ENCODE data around the gene FANK1. TPM values are rescaled to one million over a fixed set of nuclear protein-coding genes. Genes with fewer than 3 reads are reported as not detected.

The FANK1 gene
- total RNA-seq, 2 experiments from 2014 or later: 0.25 TPM; not detected in 1

DNA sequence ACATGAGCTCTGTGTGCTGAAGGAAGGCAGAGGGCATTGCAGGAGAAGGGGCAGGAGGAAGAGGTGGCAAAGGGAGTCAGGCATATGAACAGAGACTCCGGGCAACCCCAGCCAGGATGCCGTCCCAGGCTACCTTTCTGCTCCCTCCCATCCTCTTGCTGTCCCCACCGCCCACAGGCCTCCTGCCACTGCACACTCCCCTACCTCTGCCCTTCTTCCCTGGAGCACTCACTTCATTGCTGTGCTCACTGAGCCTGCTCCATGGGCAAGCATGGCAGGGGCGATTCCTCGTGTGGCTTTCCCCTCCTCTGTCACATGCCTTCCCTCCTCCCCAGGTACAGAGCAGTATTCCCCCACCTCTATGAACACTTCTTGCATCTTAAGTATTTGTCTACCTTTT, 93.4 kb downstream of the FANK1 start:
- CTCF ChIA-PET: no interaction called here
- intact Hi-C loops (cut with DNase I, micrococcal nuclease): no loop called here
- no peak overlapping the region for H3K4me3 Mint-ChIP-seq

DNA sequence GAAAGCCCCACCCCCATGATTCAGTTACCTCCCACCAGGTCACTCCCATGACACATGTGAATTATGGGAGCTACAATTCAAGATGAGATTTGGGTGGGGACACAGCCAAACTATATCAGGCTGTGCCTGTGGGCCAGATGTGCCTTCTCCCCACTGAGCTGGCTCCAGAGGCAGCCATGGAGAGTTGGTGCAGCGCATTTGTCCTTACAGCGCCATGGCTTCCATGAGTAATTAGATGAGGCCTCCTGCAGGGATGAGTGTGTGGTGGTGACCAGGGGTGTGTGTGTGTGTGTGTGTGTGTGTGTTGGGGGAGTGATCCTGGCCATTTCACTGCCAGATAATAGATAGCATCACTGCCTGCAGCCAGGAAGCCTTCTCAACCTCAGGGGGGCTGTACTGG, 94.6 kb downstream of the FANK1 start:
- H3K9me3 Mint-ChIP-seq: no peaks in the 10 kb centered on the region
- Histone ChIP-seq H3K9me3 (ENCODE audit: control insufficient read depth in 1 of 2, insufficient read depth in 1 of 2, low read length in 2 of 2) (peaks cover 0 to 8% of the 10 kb centered on the region in 2 experiments), H3K4me3 (ENCODE audit: low read length) (no peak overlapping the region), H3K27ac (ENCODE audit: low read depth in 1 of 2, low read length in 2 of 2) (no peak overlapping the region), H3K27me3 (ENCODE audit: control insufficient read depth in 1 of 2, insufficient read depth in 2 of 2, low read length in 2 of 2) (no peaks in the 10 kb centered on the region), H3K36me3 (ENCODE audit: insufficient read depth, low read length) (no peaks in the 10 kb centered on the region), H3K4me1 (ENCODE audit: insufficient read depth, low read length) (no peaks in the 10 kb centered on the region)
- H3K27ac Mint-ChIP-seq: no peak overlapping the region
- no peaks in the 10 kb centered on the region for H3K27me3 Mint-ChIP-seq
- no peaks in the 10 kb centered on the region for H3K36me3 Mint-ChIP-seq (ENCODE audit: low read depth)
- H3K4me1 Mint-ChIP-seq (ENCODE audit: low read depth): no peaks in the 10 kb centered on the region
- ATAC-seq (ENCODE audit: poor library complexity) (no peak), DNase-seq (no peak)
- TF ChIP-seq, protein P1, sequence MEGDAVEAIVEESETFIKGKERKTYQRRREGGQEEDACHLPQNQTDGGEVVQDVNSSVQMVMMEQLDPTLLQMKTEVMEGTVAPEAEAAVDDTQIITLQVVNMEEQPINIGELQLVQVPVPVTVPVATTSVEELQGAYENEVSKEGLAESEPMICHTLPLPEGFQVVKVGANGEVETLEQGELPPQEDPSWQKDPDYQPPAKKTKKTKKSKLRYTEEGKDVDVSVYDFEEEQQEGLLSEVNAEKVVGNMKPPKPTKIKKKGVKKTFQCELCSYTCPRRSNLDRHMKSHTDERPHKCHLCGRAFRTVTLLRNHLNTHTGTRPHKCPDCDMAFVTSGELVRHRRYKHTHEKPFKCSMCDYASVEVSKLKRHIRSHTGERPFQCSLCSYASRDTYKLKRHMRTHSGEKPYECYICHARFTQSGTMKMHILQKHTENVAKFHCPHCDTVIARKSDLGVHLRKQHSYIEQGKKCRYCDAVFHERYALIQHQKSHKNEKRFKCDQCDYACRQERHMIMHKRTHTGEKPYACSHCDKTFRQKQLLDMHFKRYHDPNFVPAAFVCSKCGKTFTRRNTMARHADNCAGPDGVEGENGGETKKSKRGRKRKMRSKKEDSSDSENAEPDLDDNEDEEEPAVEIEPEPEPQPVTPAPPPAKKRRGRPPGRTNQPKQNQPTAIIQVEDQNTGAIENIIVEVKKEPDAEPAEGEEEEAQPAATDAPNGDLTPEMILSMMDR (IDR thresholded peaks at IDR 0.05): no peak
- POLR2A ChIA-PET: no interaction called here
- intact Hi-C loops (cut with DNase I, micrococcal nuclease): no loop called here
- no peak overlapping the region for H3K4me3 Mint-ChIP-seq
- CTCF ChIA-PET: no interaction called here

More for the DNA sequence above, 93.4 kb downstream of the FANK1 start:
- no peaks in the 10 kb centered on the region for H3K36me3 Mint-ChIP-seq (ENCODE audit: low read depth)
- POLR2A ChIA-PET: no interaction called here
- no peak for ATAC-seq (ENCODE audit: poor library complexity)
- no peaks in the 10 kb centered on the region for H3K4me1 Mint-ChIP-seq (ENCODE audit: low read depth)
- Histone ChIP-seq H3K27ac (ENCODE audit: low read depth in 1 of 2, low read length in 2 of 2) (no peak overlapping the region), H3K9me3 (ENCODE audit: control insufficient read depth in 1 of 2, insufficient read depth in 1 of 2, low read length in 2 of 2) (peaks cover 0 to 8% of the 10 kb centered on the region in 2 experiments), H3K4me3 (ENCODE audit: low read length) (no peak overlapping the region), H3K36me3 (ENCODE audit: insufficient read depth, low read length) (no peaks in the 10 kb centered on the region), H3K27me3 (ENCODE audit: control insufficient read depth in 1 of 2, insufficient read depth in 2 of 2, low read length in 2 of 2) (no peaks in the 10 kb centered on the region), H3K4me1 (ENCODE audit: insufficient read depth, low read length) (no peaks in the 10 kb centered on the region)
- H3K9me3 Mint-ChIP-seq: no peaks in the 10 kb centered on the region
- H3K27ac Mint-ChIP-seq: no peak overlapping the region
- TF ChIP-seq, protein P1 (IDR thresholded peaks at IDR 0.05): no peak
- no peak for DNase-seq
- H3K27me3 Mint-ChIP-seq: no peaks in the 10 kb centered on the region

DNA sequence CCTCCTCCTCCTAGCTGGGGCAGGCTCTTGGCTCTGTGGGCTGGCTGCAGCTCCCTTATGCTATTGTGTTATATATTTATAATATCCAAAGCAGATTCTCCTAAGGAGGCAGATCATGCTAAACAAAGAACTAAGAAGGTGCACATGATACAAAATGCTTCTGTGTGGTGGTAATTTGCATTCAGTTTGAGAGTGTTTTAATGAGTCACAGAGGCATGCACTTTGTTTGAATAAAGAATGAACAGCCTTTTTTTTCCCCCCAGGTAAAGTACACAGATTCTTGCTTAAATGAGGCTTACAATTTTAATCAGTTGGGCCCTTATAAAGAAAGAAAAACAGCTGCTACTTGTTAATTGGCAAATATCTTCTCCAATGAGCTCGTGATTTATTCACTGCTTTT, 95.0 kb downstream of the FANK1 start:
- ATAC-seq (ENCODE audit: poor library complexity): no peak
- ChIA-PET CTCF (no interaction called here), POLR2A (no interaction called here)
- no peak overlapping the region for H3K27ac Mint-ChIP-seq
- no peaks in the 10 kb centered on the region for H3K36me3 ChIP-seq (ENCODE audit: insufficient read depth, low read length)
- H3K4me1 Mint-ChIP-seq (ENCODE audit: low read depth): no peaks in the 10 kb centered on the region
- no peak overlapping the region for H3K4me3 Mint-ChIP-seq
- TF ChIP-seq, protein P1 (IDR thresholded peaks at IDR 0.05): no peak
- no peaks in the 10 kb centered on the region for H3K27me3 ChIP-seq (ENCODE audit: control insufficient read depth in 1 of 2, insufficient read depth in 2 of 2, low read length in 2 of 2)
- no peaks in the 10 kb centered on the region for H3K27me3 Mint-ChIP-seq
- no peak for DNase-seq
- no peaks in the 10 kb centered on the region for H3K36me3 Mint-ChIP-seq (ENCODE audit: low read depth)
- no peak overlapping the region for H3K27ac ChIP-seq (ENCODE audit: low read depth in 1 of 2, low read length in 2 of 2)
- no peaks in the 10 kb centered on the region for H3K4me1 ChIP-seq (ENCODE audit: insufficient read depth, low read length)
- intact Hi-C loops (cut with DNase I, micrococcal nuclease): no loop called here
- no peaks in the 10 kb centered on the region for H3K9me3 Mint-ChIP-seq
- peaks cover 0 to 8% of the 10 kb centered on the region in 2 experiments for H3K9me3 ChIP-seq (ENCODE audit: control insufficient read depth in 1 of 2, insufficient read depth in 1 of 2, low read length in 2 of 2)
- H3K4me3 ChIP-seq (ENCODE audit: low read length): no peak overlapping the region
